Tibial nerve (tissue), 4 donors: ENCODE data around the gene OTOP3. TPM values are rescaled to one million over a fixed set of nuclear protein-coding genes. Genes with fewer than 3 reads are reported as not detected.
A peak's percentile ranks its signal among the peaks of the same experiment; 100 is the strongest.

Source experiments
- DNase-seq, 2 donors: peaks; one replicate each; pipeline ENCODE4 v3.0.0-alpha.2; 2019; ENCODE audit warnings: low spot score in 2 of 2
- H3K27ac ChIP-seq, 4 donors: fragments of 200-600 bp; sonication (generic) in 3 of 4; one replicate each; pipeline ENCODE4 v1.5.1; 2017 to 2019; ENCODE audit warnings: mild to moderate bottlenecking in 1 of 4
- H3K27me3 ChIP-seq, 2 donors: fragments of 200-600 bp; sonication (generic) in 1 of 2; one replicate each; pipeline versions ENCODE4 v1.5.1 to v1.6.0; 2017 to 2019
- H3K36me3 ChIP-seq, 3 donors: fragments of 200-600 bp; sonication (generic); one replicate each; pipeline ENCODE4 v1.5.1; 2018 to 2019
- H3K4me1 ChIP-seq, 4 donors: fragments of 200-600 bp; sonication (generic) in 3 of 4; one replicate each; pipeline ENCODE4 v1.5.1; 2017 to 2019
- H3K4me3 ChIP-seq, 4 donors: fragments of 200-600 bp; sonication (generic) in 3 of 4; one replicate each; pipeline ENCODE4 v1.5.1; 2017 to 2019; ENCODE audit warnings: mild to moderate bottlenecking in 1 of 4, moderate library complexity in 1 of 4
- H3K9me3 ChIP-seq, 4 donors: fragments of 200-600 bp; sonication (generic) in 3 of 4; one replicate each; pipeline ENCODE4 v1.5.1; 2017 to 2019
- EP300 ChIP-seq, 2 donors: sonication (generic); formaldehyde crosslinking; IDR thresholded peaks; one replicate each; pipeline ENCODE4 v1.6.1; 2017; ENCODE audit warnings: antibody characterized with exemption in 2 of 2, mild to moderate bottlenecking in 1 of 2
- POLR2A ChIP-seq, 2 donors: fragments of 450-650 bp; IDR thresholded peaks; one replicate each; pipeline ENCODE4 v1.6.1; 2017; ENCODE audit warnings: antibody characterized with exemption in 2 of 2, mild to moderate bottlenecking in 2 of 2, moderate library complexity in 2 of 2
- WGBS, 2 donors: methylation state at CpG; one replicate each; pipeline ENCODE4 v1.1.5; 2018; 5-methylcytosine and 5-hydroxymethylcytosine counted together
- total RNA-seq, 4 donors: library from RNA; depleted of rRNA; stranded (reverse); fragments of >200 nt; gene quantifications; one replicate each; pipeline ENCODE4 v1.1.0, GENCODE V29; 2016
- TF ChIP-seq, protein P1 (sequence below), 5 experiments: fragments of 200-600 bp in 3 of 5; fragments of 450-650 bp in 2 of 5; sonication (generic) in 3 of 5; IDR thresholded peaks; one replicate each; pipeline ENCODE4 v1.5.1; 2016 to 2019; ENCODE audit warnings: antibody characterized with exemption in 5 of 5, mild to moderate bottlenecking in 3 of 5, moderate library complexity in 2 of 5

Gene OTOP3
- total RNA-seq, 4 donors from 2014 or later = not detected

DNA sequence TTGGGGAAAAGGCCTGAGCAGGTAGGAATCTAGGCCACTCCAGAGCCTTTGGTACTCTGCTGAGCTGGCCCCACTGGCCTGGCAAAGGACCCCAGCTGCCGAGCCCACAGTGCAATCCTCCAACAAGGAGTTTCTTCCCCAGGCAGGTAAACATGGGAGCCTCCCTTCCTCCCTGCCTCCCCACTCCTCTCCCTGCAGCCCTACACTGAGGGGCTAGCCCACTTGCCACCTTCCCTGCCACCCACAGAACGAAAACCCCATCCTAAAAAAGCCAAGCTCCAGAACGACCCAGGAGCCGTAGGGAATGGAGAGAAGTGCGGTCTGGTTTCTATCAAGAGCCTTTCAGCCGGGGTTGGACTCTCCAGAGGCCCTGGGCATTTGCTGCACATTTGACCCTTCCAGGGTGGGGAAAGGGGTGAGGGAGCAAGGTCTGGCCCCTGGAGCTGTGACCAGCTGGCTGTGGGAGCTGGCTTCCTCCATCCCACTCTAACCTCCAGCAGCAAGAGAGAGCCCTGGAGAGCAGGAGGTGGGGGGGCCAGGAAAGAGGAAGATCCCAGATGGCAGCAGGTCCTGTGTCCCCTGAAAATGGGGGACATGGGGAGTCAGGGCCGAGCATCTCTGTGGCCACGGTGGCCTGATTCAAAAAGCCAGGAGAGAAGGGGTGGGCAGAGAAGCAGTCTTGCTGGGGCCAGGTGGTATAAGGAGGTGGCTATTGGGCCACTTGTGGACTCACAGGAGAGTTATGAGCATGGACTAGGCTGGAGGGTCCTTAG, 35.6 kb downstream of the OTOP3 start:
- no peak for DNase-seq
- Histone ChIP-seq H3K4me3 (peak overlapping the region in 3 of 4 donors; percentile 34 to 55 (median 54)), H3K27ac (peak overlapping the region in 2 of 4 donors; percentile 17 to 66), H3K4me1 (peaks cover 0 to 16% (median 11%) of the 10 kb centered on the region in 4 donors), H3K36me3 (no peaks in the 10 kb centered on the region), H3K9me3 (no peaks in the 10 kb centered on the region), H3K27me3 (peaks cover 0 to 36% of the 10 kb centered on the region in 2 donors)
- TF ChIP-seq POLR2A (IDR thresholded peaks at IDR 0.05) (no peak), EP300 (IDR thresholded peaks at IDR 0.05) (no peak)
- TF ChIP-seq, protein P1, sequence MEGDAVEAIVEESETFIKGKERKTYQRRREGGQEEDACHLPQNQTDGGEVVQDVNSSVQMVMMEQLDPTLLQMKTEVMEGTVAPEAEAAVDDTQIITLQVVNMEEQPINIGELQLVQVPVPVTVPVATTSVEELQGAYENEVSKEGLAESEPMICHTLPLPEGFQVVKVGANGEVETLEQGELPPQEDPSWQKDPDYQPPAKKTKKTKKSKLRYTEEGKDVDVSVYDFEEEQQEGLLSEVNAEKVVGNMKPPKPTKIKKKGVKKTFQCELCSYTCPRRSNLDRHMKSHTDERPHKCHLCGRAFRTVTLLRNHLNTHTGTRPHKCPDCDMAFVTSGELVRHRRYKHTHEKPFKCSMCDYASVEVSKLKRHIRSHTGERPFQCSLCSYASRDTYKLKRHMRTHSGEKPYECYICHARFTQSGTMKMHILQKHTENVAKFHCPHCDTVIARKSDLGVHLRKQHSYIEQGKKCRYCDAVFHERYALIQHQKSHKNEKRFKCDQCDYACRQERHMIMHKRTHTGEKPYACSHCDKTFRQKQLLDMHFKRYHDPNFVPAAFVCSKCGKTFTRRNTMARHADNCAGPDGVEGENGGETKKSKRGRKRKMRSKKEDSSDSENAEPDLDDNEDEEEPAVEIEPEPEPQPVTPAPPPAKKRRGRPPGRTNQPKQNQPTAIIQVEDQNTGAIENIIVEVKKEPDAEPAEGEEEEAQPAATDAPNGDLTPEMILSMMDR (IDR thresholded peaks at IDR 0.05) = no peak
- WGBS, 2 donors = 78 to 86% methylated on average over 8 of the region's 8 CpGs

DNA sequence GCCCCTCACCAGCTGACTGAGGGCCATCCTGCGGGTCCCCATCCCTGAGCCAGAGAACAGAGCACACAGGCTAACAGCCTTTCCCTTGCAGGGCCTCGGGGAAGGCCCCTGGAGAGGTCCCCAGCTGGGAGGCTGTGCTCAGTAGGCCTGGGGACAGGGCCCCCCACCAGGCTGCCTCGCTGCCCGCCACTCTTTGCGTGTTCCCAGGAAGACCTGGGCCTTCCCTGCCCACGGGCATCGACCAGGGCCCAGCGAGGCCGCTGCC, 36.1 kb downstream of the OTOP3 start:
- DNase-seq = no peak
- Histone ChIP-seq H3K4me3 (peak overlapping the region; percentile 32 to 55 (median 44)), H3K36me3 (no peaks in the 10 kb centered on the region), H3K9me3 (no peaks in the 10 kb centered on the region), H3K27me3 (peaks cover 0 to 36% of the 10 kb centered on the region in 2 donors), H3K4me1 (peaks cover 0 to 16% (median 11%) of the 10 kb centered on the region in 4 donors), H3K27ac (peak overlapping the region in 2 of 4 donors; percentile 14 to 66)
- TF ChIP-seq, protein P1 (IDR thresholded peaks at IDR 0.05) = no peak
- no peak for TF ChIP-seq EP300 (IDR thresholded peaks at IDR 0.05)
- no peak for TF ChIP-seq POLR2A (IDR thresholded peaks at IDR 0.05)
- WGBS, 2 donors = 41 to 42% methylated on average over 2 to 4 of the region's 9 CpGs

DNA sequence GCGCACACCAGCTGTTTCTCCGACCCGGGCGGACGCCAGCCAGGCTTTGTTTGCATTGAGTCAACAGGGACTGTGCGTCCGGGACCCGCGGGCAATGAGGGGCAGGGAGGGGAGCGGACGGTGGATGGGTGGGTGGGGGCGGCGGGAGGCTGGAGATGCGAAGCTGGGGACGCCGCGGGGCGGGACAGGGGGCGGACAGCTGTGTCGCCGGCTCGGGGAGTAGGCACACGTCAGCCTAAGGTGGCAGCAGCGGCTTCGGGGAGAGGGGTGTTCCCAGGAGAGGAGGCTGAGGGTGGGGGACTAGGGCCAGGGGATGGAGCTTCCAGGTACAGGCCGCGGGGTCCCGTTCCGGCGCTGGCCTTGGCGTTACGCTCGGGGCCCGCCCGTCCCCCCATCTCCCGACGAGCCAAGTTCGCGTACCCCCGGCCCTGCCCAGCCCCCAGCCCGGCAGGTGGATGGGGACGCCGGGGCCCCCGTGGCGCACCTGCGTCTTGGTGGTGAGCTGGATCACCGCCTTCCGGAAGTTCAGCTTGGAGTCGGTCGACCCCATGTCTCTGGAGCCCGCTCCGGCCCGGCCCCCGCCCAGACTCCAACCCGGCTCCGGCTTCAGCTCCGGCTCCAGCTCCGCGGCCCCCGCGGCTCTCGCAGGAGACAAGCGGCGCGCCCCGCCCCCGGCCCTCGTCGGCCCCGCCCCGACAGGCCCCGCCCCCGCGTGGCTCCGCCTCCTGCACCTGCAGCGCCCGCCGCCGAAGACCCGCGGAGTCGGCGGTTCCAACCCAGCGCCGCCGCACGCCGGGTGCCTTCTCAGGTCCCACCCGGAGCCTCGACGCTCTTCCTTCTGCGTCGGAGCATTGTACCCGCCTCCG, 36.6 kb downstream of the OTOP3 start, which contains the start of gene HID1:
TSS of gene HID1 (minus strand) at position 653 of the 866 bp plus-strand sequence. CDS start at position 550, 103 bp downstream.
- Histone ChIP-seq H3K36me3 (no peaks in the 10 kb centered on the region), H3K27me3 (peaks cover 0 to 36% of the 10 kb centered on the region in 2 donors), H3K9me3 (no peaks in the 10 kb centered on the region), H3K4me1 (peaks cover 0 to 16% (median 11%) of the 10 kb centered on the region in 4 donors), H3K4me3 (peak within 1 kb of the TSS; percentile 32 to 55 (median 44)), H3K27ac (peak within 1 kb of the TSS in 2 of 4 donors; percentile 14 to 66)
- no peak for DNase-seq
- WGBS, 2 donors = 2 to 7% methylated on average over 55 to 61 of the region's 95 CpGs
- TF ChIP-seq POLR2A (IDR thresholded peaks at IDR 0.05) (no peak), EP300 (IDR thresholded peaks at IDR 0.05) (no peak)
- TF ChIP-seq, protein P1 (IDR thresholded peaks at IDR 0.05) = no peak

DNA sequence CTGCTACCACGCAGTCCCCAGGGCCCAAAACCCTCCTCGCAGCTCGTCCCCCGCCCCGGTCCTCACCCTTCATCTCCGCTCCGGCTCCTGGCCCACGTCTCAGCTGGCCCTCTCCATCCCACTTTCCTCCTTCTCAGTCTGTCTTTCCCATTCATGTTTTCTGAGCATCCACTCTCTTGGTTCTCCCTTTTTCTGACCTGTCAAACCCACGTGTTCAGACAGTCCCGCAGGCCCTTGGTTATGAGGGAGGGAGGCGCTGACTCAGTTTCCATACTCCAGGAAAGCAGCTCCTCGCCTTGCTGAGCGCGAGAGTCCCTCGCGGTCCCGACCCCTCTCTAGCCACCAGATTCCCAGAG, 37.3 kb downstream of the OTOP3 start:
- H3K4me1 ChIP-seq = peaks cover 0 to 16% (median 11%) of the 10 kb centered on the region in 4 donors
- peak overlapping the region in 2 of 4 donors; percentile 14 to 66 for H3K27ac ChIP-seq
- peaks cover 0 to 36% of the 10 kb centered on the region in 2 donors for H3K27me3 ChIP-seq
- H3K36me3 ChIP-seq = no peaks in the 10 kb centered on the region
- DNase-seq = no peak
- H3K9me3 ChIP-seq = no peaks in the 10 kb centered on the region
- H3K4me3 ChIP-seq = peak overlapping the region in 3 of 4 donors; percentile 34 to 55 (median 54)
- TF ChIP-seq EP300 (IDR thresholded peaks at IDR 0.05) = no peak
- no peak for TF ChIP-seq POLR2A (IDR thresholded peaks at IDR 0.05)
- TF ChIP-seq, protein P1 (IDR thresholded peaks at IDR 0.05) = no peak
- WGBS, 2 donors = 12 to 14% methylated on average over 17 of the region's 17 CpGs
